Measurements from ENCODE around the gene TOP2B.

GRCh38 chr3:25652921-25653320 is 11.8 kb downstream of the TOP2B start:
- TF ChIP-seq TAF1 (conservative IDR thresholded peaks at IDR 0.05) (no peak), SP1 (IDR thresholded peaks at IDR 0.05) (no peak), NR2F2 (IDR thresholded peaks at IDR 0.05) (no peak), REST (IDR thresholded peaks at IDR 0.05) (no peak), EGR1 (IDR thresholded peaks at IDR 0.05; ENCODE audit: low read depth in 2 of 2) (no peak), FOXA1 (IDR thresholded peaks at IDR 0.05) (no peak), RAD21 (IDR thresholded peaks at IDR 0.05) (no peak), JUND (IDR thresholded peaks at IDR 0.05) (no peak), GABPA (IDR thresholded peaks at IDR 0.05 in 1 of 2, conservative IDR thresholded peaks at IDR 0.05 in 1 of 2) (no peak), HNF4A (conservative IDR thresholded peaks at IDR 0.05) (no peak)
- TF ChIP-seq, protein P1, sequence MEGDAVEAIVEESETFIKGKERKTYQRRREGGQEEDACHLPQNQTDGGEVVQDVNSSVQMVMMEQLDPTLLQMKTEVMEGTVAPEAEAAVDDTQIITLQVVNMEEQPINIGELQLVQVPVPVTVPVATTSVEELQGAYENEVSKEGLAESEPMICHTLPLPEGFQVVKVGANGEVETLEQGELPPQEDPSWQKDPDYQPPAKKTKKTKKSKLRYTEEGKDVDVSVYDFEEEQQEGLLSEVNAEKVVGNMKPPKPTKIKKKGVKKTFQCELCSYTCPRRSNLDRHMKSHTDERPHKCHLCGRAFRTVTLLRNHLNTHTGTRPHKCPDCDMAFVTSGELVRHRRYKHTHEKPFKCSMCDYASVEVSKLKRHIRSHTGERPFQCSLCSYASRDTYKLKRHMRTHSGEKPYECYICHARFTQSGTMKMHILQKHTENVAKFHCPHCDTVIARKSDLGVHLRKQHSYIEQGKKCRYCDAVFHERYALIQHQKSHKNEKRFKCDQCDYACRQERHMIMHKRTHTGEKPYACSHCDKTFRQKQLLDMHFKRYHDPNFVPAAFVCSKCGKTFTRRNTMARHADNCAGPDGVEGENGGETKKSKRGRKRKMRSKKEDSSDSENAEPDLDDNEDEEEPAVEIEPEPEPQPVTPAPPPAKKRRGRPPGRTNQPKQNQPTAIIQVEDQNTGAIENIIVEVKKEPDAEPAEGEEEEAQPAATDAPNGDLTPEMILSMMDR (IDR thresholded peaks at IDR 0.05; ENCODE audit: low read depth, low read length, missing input control) = no peak
- TF ChIP-seq, protein P2, sequence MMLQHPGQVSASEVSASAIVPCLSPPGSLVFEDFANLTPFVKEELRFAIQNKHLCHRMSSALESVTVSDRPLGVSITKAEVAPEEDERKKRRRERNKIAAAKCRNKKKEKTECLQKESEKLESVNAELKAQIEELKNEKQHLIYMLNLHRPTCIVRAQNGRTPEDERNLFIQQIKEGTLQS (IDR thresholded peaks at IDR 0.05) = no peak
- TF ChIP-seq, protein P3, sequence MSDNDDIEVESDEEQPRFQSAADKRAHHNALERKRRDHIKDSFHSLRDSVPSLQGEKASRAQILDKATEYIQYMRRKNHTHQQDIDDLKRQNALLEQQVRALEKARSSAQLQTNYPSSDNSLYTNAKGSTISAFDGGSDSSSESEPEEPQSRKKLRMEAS (IDR thresholded peaks at IDR 0.05) = no peak
- TF ChIP-seq, protein P4, sequence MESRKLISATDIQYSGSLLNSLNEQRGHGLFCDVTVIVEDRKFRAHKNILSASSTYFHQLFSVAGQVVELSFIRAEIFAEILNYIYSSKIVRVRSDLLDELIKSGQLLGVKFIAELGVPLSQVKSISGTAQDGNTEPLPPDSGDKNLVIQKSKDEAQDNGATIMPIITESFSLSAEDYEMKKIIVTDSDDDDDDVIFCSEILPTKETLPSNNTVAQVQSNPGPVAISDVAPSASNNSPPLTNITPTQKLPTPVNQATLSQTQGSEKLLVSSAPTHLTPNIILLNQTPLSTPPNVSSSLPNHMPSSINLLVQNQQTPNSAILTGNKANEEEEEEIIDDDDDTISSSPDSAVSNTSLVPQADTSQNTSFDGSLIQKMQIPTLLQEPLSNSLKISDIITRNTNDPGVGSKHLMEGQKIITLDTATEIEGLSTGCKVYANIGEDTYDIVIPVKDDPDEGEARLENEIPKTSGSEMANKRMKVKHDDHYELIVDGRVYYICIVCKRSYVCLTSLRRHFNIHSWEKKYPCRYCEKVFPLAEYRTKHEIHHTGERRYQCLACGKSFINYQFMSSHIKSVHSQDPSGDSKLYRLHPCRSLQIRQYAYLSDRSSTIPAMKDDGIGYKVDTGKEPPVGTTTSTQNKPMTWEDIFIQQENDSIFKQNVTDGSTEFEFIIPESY (IDR thresholded peaks at IDR 0.05) = no peak
